22Rv1 (cell line): ENCODE results near the gene TXNDC11.
A peak's percentile ranks its signal among the peaks of the same experiment; 100 is the strongest.

Experiments used
- H3K27ac ChIP-seq: fragments of 450-650 bp; 2 replicates; pipeline ENCODE4 v1.5.1; 2017
- CTCF ChIP-seq: fragments of 450-650 bp; IDR thresholded peaks from 2 replicates; pipeline ENCODE4 v1.5.1; 2017; ENCODE audit warnings: mild to moderate bottlenecking
- ZFX ChIP-seq: fragments of 450-650 bp; IDR thresholded peaks from 2 replicates; pipeline ENCODE4 v1.6.1; 2017; ENCODE audit warnings: antibody characterized with exemption, borderline replicate concordance

The TXNDC11 gene

DNA sequence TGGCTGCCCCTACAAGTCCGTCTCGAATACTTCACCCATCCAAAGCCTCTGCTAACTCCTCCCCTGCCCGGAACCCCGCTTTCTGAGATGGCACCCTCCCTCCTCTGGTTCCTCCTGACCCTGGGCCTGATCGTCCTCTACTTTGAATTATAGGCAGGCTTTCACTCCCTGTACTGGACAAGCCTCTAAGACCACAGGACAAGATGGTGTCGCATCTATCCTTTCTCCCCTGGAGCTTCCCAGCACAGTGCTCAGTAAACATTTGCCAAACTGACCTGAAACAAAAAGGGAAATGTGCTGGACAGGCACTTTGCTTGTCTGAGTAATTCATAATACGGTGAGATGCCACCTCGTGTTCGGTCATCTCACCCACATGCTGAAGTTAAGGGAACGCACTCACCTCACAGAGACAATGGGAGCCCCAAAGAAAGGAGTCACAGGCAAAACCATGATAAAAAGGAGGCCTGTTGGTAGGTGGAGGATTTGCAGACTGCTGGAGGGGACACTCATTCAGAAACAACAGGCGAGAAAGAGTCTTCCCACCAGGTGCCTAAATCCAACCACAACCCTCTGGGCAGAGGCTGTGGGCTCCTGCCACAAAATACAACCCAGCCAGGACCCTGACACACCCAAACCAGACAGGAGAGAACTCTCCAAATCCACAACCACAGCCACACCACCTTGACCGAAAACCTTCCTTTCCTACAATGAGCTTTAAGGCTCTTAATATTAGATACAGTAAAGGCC is 46.2 kb downstream of the TXNDC11 start:
- no peak overlapping the region for H3K27ac ChIP-seq
- no peak for TF ChIP-seq CTCF
- no peak for TF ChIP-seq ZFX

GRCh38 chr16:11692651-11693050 is 50.0 kb downstream of the TXNDC11 start:
- H3K27ac ChIP-seq = no peak overlapping the region
- TF ChIP-seq CTCF (no peak), ZFX (no peak)

DNA sequence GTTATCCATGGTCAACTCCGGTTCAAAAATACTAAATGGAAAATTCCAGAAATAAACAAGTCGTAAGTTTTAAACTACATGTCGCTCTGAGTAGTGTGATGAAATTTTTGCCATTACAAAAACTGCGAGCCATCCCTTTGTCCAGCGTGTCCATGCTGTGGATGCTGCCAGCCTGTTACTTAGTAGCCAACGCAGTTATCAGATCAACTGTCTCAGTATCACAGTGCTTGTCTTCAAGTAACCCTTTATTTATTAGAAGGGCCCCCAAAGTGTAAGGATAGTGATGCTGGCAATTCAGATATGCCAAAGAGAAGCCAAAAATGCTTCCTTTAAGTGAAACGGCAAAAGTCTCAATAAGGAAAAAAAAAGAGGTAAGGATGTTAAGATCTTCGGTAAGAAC is 50.5 kb downstream of the TXNDC11 start:
- TF ChIP-seq CTCF (no peak), ZFX (no peak)
- no peak overlapping the region for H3K27ac ChIP-seq

- no peak for TF ChIP-seq ZFX
- TF ChIP-seq CTCF = no peak
- no peak overlapping the region for H3K27ac ChIP-seq
Measured at GRCh38 chr16:11691771-11692170, 50.9 kb downstream of the TXNDC11 start.

- H3K27ac ChIP-seq = no peak overlapping the region
- TF ChIP-seq CTCF (no peak), ZFX (no peak)
Measured at GRCh38 chr16:11691235-11691634, 51.4 kb downstream of the TXNDC11 start.

DNA sequence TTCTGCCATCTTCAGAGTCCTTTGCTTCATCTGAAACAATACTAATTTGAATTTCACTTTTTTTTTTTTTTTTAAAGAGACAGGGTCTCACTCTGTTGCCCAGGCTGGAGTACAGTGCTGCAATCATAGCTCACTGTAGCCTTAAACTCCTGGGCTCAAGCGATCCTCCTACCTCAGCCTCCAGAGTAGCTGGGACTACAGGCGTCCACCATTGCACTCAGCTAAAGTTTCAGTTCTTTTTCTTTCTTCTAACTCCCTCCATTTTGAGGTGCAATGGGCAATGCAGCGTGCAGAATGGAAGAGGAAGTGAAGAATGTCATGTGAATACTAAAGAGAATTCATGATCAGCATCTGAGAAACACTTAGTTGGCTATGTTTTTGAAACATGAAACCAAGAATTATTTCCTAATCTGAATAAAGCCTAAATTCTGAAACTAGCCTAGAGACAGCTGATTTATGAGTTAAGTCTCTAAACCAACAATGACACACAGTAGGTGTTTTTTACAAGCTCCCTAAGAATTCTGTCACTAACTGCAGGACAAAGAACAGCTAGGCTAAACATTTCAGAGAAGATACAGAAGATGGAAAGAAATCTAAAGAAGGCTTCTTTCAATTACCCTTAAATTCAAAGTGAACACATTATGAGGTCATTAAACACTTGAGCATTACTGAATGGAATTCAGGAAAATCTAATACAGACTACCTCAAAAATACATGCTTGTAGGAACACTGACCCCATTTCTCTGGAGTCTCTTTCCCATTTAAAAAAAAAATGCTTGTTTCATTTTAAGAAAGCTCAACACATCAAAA is 53.4 kb downstream of the TXNDC11 start:
- peak overlapping the region; percentile 51; the same call in 1 of the 2 replicates for H3K27ac ChIP-seq
- TF ChIP-seq ZFX = no peak
- no peak for TF ChIP-seq CTCF

DNA sequence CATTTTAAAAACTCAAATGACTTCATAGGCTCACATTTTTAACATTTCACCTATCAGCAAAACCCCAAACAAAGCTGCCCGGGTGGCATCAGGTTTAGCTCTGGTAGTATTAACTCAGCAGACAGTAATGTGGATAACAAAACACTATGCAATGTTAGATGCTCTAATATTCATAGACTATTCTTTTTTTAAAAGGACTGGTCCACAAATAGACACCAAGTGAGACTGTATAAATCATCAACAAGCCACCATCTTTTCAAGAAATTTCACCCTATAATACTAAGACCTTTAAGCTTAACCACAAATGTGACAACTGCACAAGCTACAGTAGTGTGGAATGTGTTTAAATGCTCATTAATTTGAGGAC is 54.2 kb downstream of the TXNDC11 start:
- no peak overlapping the region for H3K27ac ChIP-seq
- TF ChIP-seq CTCF = no peak
- no peak for TF ChIP-seq ZFX
